IMR-90 (cell line): Measurements from ENCODE around the gene TNS3. TPM values are rescaled to one million over a fixed set of nuclear protein-coding genes. Genes with fewer than 3 reads are reported as not detected.

Experiments used
- ATAC-seq: fragments of 200-7000 bp; cut with Tn5 transposase; 2 replicates; pipeline ENCODE4 v1.9.1; 2020; ENCODE audit warnings: low read depth, mild to moderate bottlenecking, moderate library complexity
- BruUV-seq: library from RNA; stranded (reverse); fragments of 400-500 nt; replicated peaks from 2 replicates; lab custom pipeline; 2021; lab: Mats Ljungman, UMichigan
- CTCF ChIA-PET: fragments of 300-600 bp; formaldehyde crosslinking; extraction: SDS; loops from one replicate; lab custom pipeline; 2021; ENCODE audit warnings: antibody characterized with exemption; lab: Yijun Ruan, JAX
- POLR2A ChIA-PET: fragments of 300-600 bp; sonication (Branson Sonifier 250); formaldehyde crosslinking; loops from one replicate; lab custom pipeline; 2022; ENCODE audit warnings: antibody characterized with exemption; ENCODE audit not compliant: unreplicated experiment; lab: Charles Lee
- DNase-seq: peaks from one replicate; pipeline ENCODE4 v3.0.0; 2013
- H2AFZ ChIP-seq: replicated peaks from 2 replicates; pipeline ENCODE3; 2013; ENCODE audit warnings: low read length, mild to moderate bottlenecking; ENCODE audit not compliant: poor library complexity
- H2AK5ac ChIP-seq: 2 replicates; pipeline ENCODE4 v1.6.1; 2013; ENCODE audit warnings: low read depth, low read length, inconsistent platforms
- H2AK9ac ChIP-seq: replicated peaks from 2 replicates; pipeline ENCODE3; 2013; ENCODE audit warnings: mild to moderate bottlenecking, low read depth, low read length, moderate library complexity; ENCODE audit not compliant: poor library complexity
- H2BK120ac ChIP-seq: 2 replicates; pipeline ENCODE4 v1.6.1; 2013; ENCODE audit warnings: low read depth, low read length, inconsistent platforms
- H2BK15ac ChIP-seq: 3 replicates; pipeline ENCODE4 v1.6.1; 2013; ENCODE audit warnings: low read depth, low read length, inconsistent platforms
- H2BK20ac ChIP-seq: 2 replicates; pipeline ENCODE4 v1.6.1; 2013; ENCODE audit warnings: low read depth, mild to moderate bottlenecking, inconsistent platforms, low read length, moderate library complexity
- H2BK5ac ChIP-seq: 2 replicates; pipeline ENCODE4 v1.6.1; 2013; ENCODE audit warnings: mild to moderate bottlenecking, low read depth, low read length, inconsistent platforms; ENCODE audit not compliant: poor library complexity, severe bottlenecking
- H3K14ac ChIP-seq: replicated peaks from 2 replicates; pipeline ENCODE4 v1.6.1; 2013; ENCODE audit warnings: low read depth, low read length, inconsistent platforms
- H3K18ac ChIP-seq: 2 replicates; pipeline ENCODE4 v1.6.1; 2013; ENCODE audit warnings: low read depth, low read length, control low read depth
- H3K23ac ChIP-seq: 2 replicates; pipeline ENCODE4 v1.6.1; 2013; ENCODE audit warnings: low read depth, low read length, inconsistent platforms
- H3K27ac ChIP-seq: 2 replicates; pipeline ENCODE4 v1.5.1; 2013; ENCODE audit warnings: mild to moderate bottlenecking, control low read depth, low read length; ENCODE audit not compliant: insufficient read depth
- H3K27me3 ChIP-seq: 2 replicates; pipeline ENCODE4 v1.6.1; 2013; ENCODE audit warnings: low read length; ENCODE audit not compliant: control insufficient read depth, insufficient read depth
- H3K36me3 ChIP-seq: 2 replicates; pipeline ENCODE4 v1.6.1; 2013; ENCODE audit warnings: low read length, mixed read lengths; ENCODE audit not compliant: control insufficient read depth, insufficient read depth
- H3K4ac ChIP-seq: 2 replicates; pipeline ENCODE4 v1.6.1; 2013; ENCODE audit warnings: low read depth, low read length, inconsistent platforms
- H3K4me1 ChIP-seq: 2 replicates; pipeline ENCODE4 v1.6.1; 2013; ENCODE audit warnings: low read length, mixed read lengths; ENCODE audit not compliant: control insufficient read depth, insufficient read depth
- H3K4me2 ChIP-seq: 2 replicates; pipeline ENCODE4 v1.6.1; 2013; ENCODE audit warnings: low read depth, mild to moderate bottlenecking, control low read depth, low read length, moderate library complexity
- H3K4me3 ChIP-seq: 2 replicates; pipeline ENCODE4 v1.5.1; 2013; ENCODE audit warnings: low read depth, mild to moderate bottlenecking, control low read depth, low read length, moderate library complexity; ENCODE audit not compliant: insufficient read depth
- H3K56ac ChIP-seq: 2 replicates; pipeline ENCODE4 v1.6.1; 2013; ENCODE audit warnings: low read length, inconsistent platforms; ENCODE audit not compliant: insufficient read depth; ENCODE audit errors: extremely low read depth
- H3K79me1 ChIP-seq, 2 experiments: 2 replicates each; pipeline ENCODE4 v1.6.1; 2013; ENCODE audit warnings: low read length in 2 of 2, inconsistent platforms in 1 of 2, low read depth in 1 of 2
- H3K9ac ChIP-seq: 2 replicates; pipeline ENCODE4 v1.6.1; 2013; ENCODE audit warnings: low read depth, low read length, control low read depth
- H3K9me1 ChIP-seq: 2 replicates; pipeline ENCODE4 v1.6.1; 2013; ENCODE audit warnings: low read length, inconsistent platforms; ENCODE audit not compliant: insufficient read depth
- H3K9me3 ChIP-seq: 2 replicates; pipeline ENCODE4 v1.6.1; 2013; ENCODE audit warnings: low read length; ENCODE audit not compliant: control insufficient read depth, insufficient read depth
- H4K20me1 ChIP-seq: 2 replicates; pipeline ENCODE4 v1.6.1; 2013; ENCODE audit warnings: low read length, inconsistent platforms; ENCODE audit not compliant: insufficient read depth
- H4K5ac ChIP-seq: 2 replicates; pipeline ENCODE4 v1.6.1; 2013; ENCODE audit warnings: mild to moderate bottlenecking, low read depth, low read length, control low read depth
- H4K8ac ChIP-seq, 2 experiments: 2 replicates each; pipeline ENCODE4 v1.6.1; 2013; ENCODE audit warnings: low read depth in 2 of 2, low read length in 2 of 2, control low read depth in 1 of 2, inconsistent platforms in 1 of 2
- H4K91ac ChIP-seq: 2 replicates; pipeline ENCODE4 v1.6.1; 2013; ENCODE audit warnings: low read depth, low read length, inconsistent platforms; ENCODE audit not compliant: insufficient read depth
- CEBPB ChIP-seq: IDR thresholded peaks from 2 replicates; pipeline ENCODE4 v1.6.1; 2012; ENCODE audit warnings: low read depth, low read length, improper control_type of control experiment
- MXI1 ChIP-seq: IDR thresholded peaks from 2 replicates; pipeline ENCODE4 v1.6.1; 2012; ENCODE audit warnings: low read depth, mild to moderate bottlenecking, low read length, moderate library complexity, borderline replicate concordance
- NFE2L2 ChIP-seq: fragments of 150-350 bp; IDR thresholded peaks from 2 replicates; pipeline ENCODE4 v1.6.1; 2016; ENCODE audit warnings: low read depth, mild to moderate bottlenecking, low read length
- RCOR1 ChIP-seq: IDR thresholded peaks from 2 replicates; pipeline ENCODE4 v1.6.1; 2012; ENCODE audit warnings: mild to moderate bottlenecking, low read length, improper control_type of control experiment; ENCODE audit not compliant: insufficient replicate concordance
- WGBS, 2 experiments: methylation state at CpG; one replicate each; pipeline versions ENCODE4 v1.1.5 to v1.1.7; 2013; ENCODE audit warnings: missing lambda C conversion rate in 2 of 2; ENCODE audit not compliant: insufficient read length in 1 of 2; ENCODE audit errors: extremely low coverage in 2 of 2; 5-methylcytosine and 5-hydroxymethylcytosine counted together
- dilution Hi-C: fragments of 300-500 bp; cut with HindIII; formaldehyde crosslinking; loops from one replicate; pipeline ENCODE4 v1.14.3; 2018; ENCODE audit warnings: low sequenced_read_pairs; ENCODE audit not compliant: unreplicated experiment
- in situ Hi-C: fragments of 300-500 bp; cut with MboI; formaldehyde crosslinking; loops from 3 replicates; pipeline ENCODE4 v1.14.3; 2019; ENCODE audit warnings: low sequenced_read_pairs, inconsistent platforms, mixed read lengths
- intact Hi-C: fragments of 100-400 bp; cut with micrococcal nuclease; formaldehyde crosslinking; loops from 2 replicates; pipeline ENCODE4 v1.10.0; 2022
- polyA plus RNA-seq, 3 experiments: library from polyadenylated mRNA; depleted of rRNA; stranded (reverse); fragments of >200 nt; gene quantifications; 2 replicates each; pipeline ENCODE4 v1.2.3, GENCODE V29; 2012; ENCODE audit warnings: low replicate concordance in 1 of 3
- total RNA-seq: library from RNA; depleted of rRNA; stranded (reverse); fragments of >200 nt; gene quantifications from 2 replicates; pipeline ENCODE4 v1.2.3, GENCODE V29; 2012

TNS3 gene
- total and polyA plus RNA-seq, 2 of the 4 experiments (the other 2 are of a cell fraction) = 64.3 to 79.2 TPM

GRCh38 chr7:47537716-47538675 lies 43.9 kb downstream of the TNS3 start:
- peak overlapping the region; percentile 44; the same call in 1 of the 2 replicates for H3K9ac ChIP-seq
- peak overlapping the region; percentile 79 for H3K4me2 ChIP-seq
- no peak for ATAC-seq
- H3K18ac ChIP-seq = peak overlapping the region; percentile 7
- no peak overlapping the region for H2AK9ac ChIP-seq
- DNase-seq = no peak
- H4K91ac ChIP-seq = peak overlapping the region; percentile 73
- BruUV-seq = no TSS peak
- peak overlapping the region; percentile 35 for H2BK120ac ChIP-seq
- TF ChIP-seq NFE2L2 (no peak), MXI1 (no peak), CEBPB (no peak), RCOR1 (no peak)
- peaks cover 40% of the 10 kb centered on the region for H3K9me1 ChIP-seq
- ChIA-PET CTCF (no interaction called here), POLR2A (no interaction called here)
- peaks cover 66% of the 10 kb centered on the region for H4K20me1 ChIP-seq
- H3K56ac ChIP-seq = 0 out of 2 replicates have a peak overlapping the region, but pooled peaks have one; percentile 35
- peaks cover 39% of the 10 kb centered on the region for H3K4me1 ChIP-seq
- in situ Hi-C loops = no loop called here
- peak overlapping the region; percentile 60; the same call in 1 of the 2 replicates for H2BK20ac ChIP-seq
- H4K8ac ChIP-seq = peak overlapping the region; percentile 53 to 73
- peak overlapping the region; percentile 70 for H3K4ac ChIP-seq
- peak overlapping the region; percentile 70 for H4K5ac ChIP-seq
- H3K36me3 ChIP-seq = peaks cover 3% of the 10 kb centered on the region; the same call in 1 of the 2 replicates
- H2BK5ac ChIP-seq = no peak overlapping the region
- no peak overlapping the region for H3K27ac ChIP-seq
- peak overlapping the region; percentile 41 for H2AK5ac ChIP-seq
- H2AFZ ChIP-seq = peak overlapping the region; percentile 8
- H2BK15ac ChIP-seq = peak overlapping the region; percentile 35; the same call in 2 of the 3 replicates
- intact Hi-C loops = loop anchor here (1.0 kb wide), 1 partner anchor 55 kb away; no protein-coding TSS in a partner anchor
- peak overlapping the region; percentile 65 for H3K14ac ChIP-seq
- H3K23ac ChIP-seq = peak overlapping the region; percentile 79
- no peaks in the 10 kb centered on the region for H3K9me3 ChIP-seq
- H3K27me3 ChIP-seq = no peaks in the 10 kb centered on the region
- 58% methylated on average over 7 of the region's 17 CpGs; no CpG with 5 or more reads in 1 of the 2 experiments for WGBS, 2 experiments
- H3K4me3 ChIP-seq = peak overlapping the region; percentile 11; the same call in 1 of the 2 replicates
- H3K79me1 ChIP-seq = peaks cover 42 to 90% of the 10 kb centered on the region in 2 experiments
- dilution Hi-C loops = no loop called here
